Astrocyte of the cerebellum (primary cell): ENCODE data around the gene ZNF521.

Source experiments
- DNase-seq: peaks from one replicate; pipeline ENCODE4 v3.0.0-alpha.2; 2011; ENCODE audit warnings: low read depth
- H3K4me3 ChIP-seq: 2 replicates; pipeline ENCODE4 v1.5.1; 2011; ENCODE audit warnings: mild to moderate bottlenecking, low read depth, low read length, moderate library complexity
- CTCF ChIP-seq: IDR thresholded peaks from 2 replicates; pipeline ENCODE4 v1.5.1; 2012; ENCODE audit warnings: low read length, low read depth, moderate library complexity, mild to moderate bottlenecking; ENCODE audit errors: missing control alignments
- in situ Hi-C: cut with HindIII; loops from 2 replicates; pipeline ENCODE4 v1.10.0; 2017; ENCODE audit warnings: low sequenced_read_pairs

The ZNF521 gene

GRCh38 chr18:25349926-25350487 is 2.0 kb downstream of the ZNF521 start:
- H3K4me3 ChIP-seq = peak overlapping the region; percentile 90
- DNase-seq = no peak
- TF ChIP-seq CTCF = no peak
- in situ Hi-C loops = loop anchor here (5.0 kb wide), 1 partner anchor 473 kb away; no protein-coding TSS in a partner anchor

- in situ Hi-C loops = no loop called here
- peak; percentile 22 for DNase-seq
- TF ChIP-seq CTCF = no peak
- H3K4me3 ChIP-seq = peak overlapping the region; percentile 90
Measured at GRCh38 chr18:25349131-25349925, 2.6 kb downstream of the ZNF521 start.

- peak overlapping the region; percentile 90 for H3K4me3 ChIP-seq
- in situ Hi-C loops = no loop called here
- TF ChIP-seq CTCF = no peak
- no peak for DNase-seq
Measured at GRCh38 chr18:25348386-25349130, 3.4 kb downstream of the ZNF521 start.

- TF ChIP-seq CTCF = no peak
- H3K4me3 ChIP-seq = no peak overlapping the region
- in situ Hi-C loops = no loop called here
- no peak for DNase-seq
Measured at GRCh38 chr18:25346561-25346960, 5.4 kb downstream of the ZNF521 start.

GRCh38 chr18:25345081-25345866 is 6.7 kb downstream of the ZNF521 start:
- in situ Hi-C loops = no loop called here
- peak; percentile 20 for DNase-seq
- no peak for TF ChIP-seq CTCF
- H3K4me3 ChIP-seq = no peak overlapping the region

GRCh38 chr18:25341831-25342230 is 10.1 kb downstream of the ZNF521 start:
- in situ Hi-C loops = no loop called here
- DNase-seq = no peak
- no peak for TF ChIP-seq CTCF
- H3K4me3 ChIP-seq = no peak overlapping the region
